SIG-M5 treated with dmso at 0.1 percent for 504 hours (cell line): ENCODE results near the gene PCLO.
"Not testable (repeated sequence)": the region's sequence is repeated elsewhere in the genome, so short reads cannot be mapped to it uniquely, and the experiment has no call there.

Experiments
- DNase-seq: peaks from one replicate; lab custom pipeline; 2025; ENCODE audit not compliant: unreplicated experiment; lab: John Stamatoyannopoulos, UW

PCLO gene

DNA sequence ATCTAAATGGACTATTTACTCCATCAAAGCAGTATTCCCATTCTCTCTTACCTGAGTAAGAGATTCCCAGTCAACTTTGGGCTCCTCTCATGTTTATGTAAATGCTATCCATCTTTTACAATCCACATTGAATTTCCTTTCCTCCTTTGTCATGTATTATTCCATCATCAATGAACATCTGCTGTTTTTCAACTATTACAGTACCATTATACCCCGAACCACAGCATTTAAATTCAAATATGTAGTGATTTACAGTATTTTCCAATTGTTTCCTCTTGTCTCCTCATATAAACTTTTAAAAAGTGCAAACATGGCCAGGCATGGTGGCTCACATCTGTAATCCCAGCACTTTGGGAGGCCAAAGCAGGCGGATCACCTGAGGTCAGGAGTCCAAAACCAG lies 20.3 kb downstream of the PCLO start:
- DNase-seq: no peak

DNA sequence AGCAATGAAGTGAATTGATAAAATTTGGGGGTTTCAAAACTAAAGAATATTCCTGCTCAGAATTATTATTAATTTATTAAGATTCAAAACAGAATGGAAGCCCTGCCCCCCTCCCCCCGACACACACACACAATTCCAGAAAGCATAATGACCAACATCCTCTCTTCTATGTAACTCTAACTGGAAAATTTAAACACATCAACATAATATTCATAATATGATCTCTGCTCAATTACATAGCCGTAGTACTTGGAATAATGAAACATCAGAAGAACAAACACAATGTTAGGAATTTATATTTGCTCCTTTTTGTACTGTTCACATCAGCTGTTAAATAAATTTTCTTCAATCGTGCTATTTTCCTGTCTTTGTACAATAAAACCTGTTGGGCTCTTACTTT lies 20.8 kb downstream of the PCLO start:
- DNase-seq: no peak

DNA sequence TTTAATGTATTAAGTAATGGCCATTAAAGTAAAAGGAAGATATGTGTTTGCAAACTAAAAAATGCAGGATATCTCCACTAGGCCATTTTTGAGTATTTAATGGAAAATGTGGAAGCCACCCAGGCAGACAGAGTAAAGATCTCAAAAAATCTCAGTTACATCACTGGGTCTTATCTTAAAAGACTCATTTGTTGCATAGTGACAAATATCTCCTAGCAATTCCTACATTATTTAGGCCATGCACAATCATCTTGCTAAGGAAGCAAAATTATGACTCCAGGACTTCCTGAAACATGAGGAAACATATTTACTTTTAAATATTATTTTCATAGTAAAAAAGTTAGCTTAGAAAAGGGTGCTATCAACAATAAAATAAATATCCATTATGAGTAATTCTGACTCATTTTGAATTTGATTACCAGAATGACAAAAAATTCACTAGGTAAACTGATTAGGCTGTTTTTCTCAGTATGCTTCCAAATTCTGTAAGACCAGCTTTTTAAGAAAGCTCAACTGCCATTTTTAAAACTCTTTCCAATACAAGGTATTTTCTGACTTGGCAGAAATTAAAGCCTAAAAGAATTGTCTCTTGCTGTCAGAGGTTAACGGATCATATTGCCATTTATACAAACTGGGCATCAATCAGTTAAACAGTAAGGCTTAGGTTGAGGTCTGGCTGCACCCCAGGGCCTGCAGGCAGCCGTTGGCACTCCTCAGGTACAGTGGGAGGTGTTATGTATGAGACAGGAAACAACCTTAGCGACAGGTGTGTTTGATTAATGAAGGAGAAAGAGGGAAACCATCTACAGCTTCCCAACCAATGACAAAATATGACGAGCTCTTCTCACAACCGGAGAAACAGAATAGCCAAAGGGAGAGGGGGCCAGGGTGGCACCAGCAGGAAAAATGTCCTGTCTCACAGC lies 31.8 kb downstream of the PCLO start:
- no peak for DNase-seq

DNA sequence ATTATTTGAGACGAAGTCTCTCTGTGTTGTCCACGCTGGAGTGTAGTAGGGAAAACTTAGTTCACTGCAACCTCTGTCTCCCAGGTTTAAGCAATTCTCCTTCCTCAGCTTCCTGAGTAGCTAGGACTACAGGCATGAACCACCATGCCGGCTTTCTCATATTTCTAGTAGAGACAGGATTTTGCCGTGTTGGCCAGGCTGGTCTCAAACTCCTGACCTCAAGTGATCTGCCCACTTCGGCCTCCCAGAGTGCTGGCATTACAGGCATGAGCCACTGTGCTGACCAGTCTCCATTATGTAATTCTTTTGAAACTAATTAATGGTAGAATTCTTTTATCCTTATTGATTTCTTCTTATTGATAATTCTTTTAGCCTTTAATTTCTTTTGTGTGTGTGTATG lies 32.5 kb downstream of the PCLO start:
- no peak for DNase-seq

DNA sequence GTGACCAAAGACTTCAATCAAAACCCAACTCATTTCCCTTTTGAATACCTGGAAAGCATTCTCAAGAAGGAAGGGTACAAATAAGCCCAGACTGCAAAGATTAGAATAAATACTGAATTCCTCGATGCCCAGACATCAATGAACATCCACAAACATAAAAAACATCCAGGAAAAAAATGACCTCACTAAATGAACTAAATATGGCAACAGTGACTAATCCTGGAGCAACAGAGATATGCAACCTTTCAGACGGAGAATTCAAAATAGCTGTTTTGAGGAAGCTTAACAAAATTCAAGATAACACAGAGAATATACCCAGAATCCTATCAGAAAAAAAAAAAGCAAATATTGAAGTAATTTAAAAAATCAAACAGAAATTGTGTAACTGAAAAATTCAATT lies 43.2 kb downstream of the PCLO start:
- no peak for DNase-seq

DNA sequence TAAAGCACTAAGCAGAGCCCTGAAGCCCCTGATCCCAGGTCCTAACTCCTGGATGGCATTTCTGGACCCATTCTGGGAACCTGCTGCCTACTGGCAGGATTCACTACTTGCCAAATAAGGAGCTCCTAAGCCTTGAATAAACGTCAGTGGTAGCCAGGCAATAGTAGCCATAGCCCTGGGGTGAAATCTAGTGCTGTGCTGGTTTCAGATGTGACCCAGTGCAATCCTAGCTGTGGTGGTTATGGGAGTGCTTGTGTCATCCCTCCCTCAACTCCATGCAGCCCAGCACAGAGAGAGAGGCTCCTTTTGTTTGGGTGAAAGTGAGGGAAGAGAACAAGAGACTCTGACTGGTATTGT lies 43.7 kb downstream of the PCLO start:
- peak; percentile 2 for DNase-seq

DNA sequence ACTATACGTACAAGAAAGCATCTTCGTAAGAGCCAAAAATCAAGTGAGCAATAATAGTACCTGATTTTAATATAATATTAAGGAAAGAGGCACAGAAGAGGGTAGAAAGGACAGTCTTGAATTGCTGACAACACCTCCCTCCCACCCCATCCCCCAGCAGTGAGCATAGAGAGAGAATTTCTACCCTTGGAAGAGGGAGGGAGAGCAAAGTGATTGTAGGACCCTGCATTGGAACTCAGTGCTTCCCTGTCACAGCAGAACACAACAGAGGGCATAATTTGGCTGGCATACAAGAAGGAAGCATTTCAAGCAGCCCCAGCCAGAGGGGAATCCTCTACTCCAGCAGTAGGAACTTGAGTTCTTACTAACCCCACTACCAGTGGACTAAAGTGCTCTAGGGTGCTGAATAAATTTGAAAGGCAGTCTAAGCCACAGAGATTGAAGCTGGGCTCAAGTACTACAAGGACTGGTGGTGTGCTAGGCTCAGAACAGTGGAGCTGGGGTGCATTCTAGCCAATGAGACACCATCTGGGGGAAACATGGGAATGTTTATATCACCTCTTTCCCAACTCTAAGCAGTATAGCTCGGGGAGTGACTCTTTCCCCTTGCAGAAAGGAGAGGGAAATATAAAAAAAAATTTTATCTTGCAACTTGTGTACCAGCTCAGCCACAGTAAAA lies 44.2 kb downstream of the PCLO start:
- DNase-seq: no peak

DNA sequence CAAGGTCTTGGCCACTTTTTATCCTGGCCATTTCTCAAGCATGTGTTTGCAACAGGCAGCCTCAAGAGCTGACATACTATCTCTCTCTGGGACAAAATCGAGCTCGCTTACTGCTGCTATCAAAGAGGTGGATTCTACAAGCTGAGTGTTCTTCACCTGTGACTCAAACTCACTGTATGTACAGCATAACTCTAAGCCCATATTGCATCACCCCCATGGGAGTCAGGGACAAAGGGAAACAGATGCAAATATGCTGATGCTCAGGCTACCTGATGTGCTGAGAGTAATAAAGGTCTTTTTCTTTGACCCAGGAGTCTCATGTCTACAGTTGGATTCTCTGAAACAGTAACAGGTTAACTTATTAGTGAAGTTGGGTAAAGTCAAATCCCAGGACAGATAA lies 45.2 kb downstream of the PCLO start:
- no peak for DNase-seq

DNA sequence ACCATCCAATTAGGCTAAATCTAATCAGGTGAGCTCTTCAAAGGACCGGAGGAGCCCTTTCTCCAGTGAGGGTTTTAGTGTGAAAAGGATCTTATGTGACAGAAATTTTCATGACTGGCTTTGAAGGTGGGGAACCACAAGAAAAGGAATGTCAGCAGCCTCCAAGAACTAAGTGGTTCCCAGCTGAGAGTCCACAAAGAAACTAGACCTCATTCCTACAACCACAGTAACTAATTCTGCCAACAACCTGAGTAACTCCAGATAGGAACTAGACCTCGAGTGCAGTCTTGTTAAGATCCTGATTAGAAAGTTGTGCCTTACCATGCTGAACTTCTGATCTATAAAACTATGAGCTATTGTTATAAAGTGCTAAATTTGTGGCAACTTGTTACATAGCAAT lies 51.3 kb downstream of the PCLO start:
- DNase-seq: no peak

DNA sequence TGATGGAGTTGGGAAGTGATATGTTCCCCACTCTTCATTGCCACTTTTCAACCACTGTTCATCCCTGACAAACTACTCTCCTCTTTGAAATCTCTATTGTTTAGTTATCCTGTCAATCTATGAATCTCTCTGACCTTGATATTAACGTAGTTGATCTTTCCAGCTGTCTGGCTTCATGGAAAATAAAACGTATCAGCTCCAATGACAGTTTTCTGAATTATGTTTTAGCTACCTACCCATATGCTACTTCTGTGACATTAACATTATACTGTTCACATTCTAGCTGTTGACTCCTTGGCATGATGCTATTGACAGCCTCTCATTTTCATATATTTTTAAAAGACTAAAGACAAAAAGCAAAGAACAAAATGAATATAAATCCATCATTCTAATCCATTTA lies 53.3 kb downstream of the PCLO start:
- DNase-seq: no peak

DNA sequence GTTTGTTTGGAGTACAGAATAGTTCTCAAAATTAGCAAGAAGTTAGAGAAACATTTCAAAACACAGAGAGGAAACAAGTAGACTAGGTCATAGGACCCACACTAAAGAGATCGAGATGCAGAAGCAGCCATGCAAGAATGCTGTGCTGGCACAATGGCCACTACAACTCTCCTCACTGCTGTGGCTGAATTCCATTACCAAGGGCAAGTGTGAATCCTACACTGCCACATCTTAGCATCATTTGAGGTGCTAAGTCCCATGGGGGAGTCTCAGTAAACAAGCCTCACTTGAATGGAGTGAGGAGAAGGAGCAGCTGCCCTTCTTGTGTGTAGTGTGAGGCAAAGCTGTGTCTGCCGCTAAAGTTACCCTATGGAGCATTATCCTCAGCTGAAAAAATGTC lies 56.7 kb downstream of the PCLO start:
- no peak for DNase-seq

DNA sequence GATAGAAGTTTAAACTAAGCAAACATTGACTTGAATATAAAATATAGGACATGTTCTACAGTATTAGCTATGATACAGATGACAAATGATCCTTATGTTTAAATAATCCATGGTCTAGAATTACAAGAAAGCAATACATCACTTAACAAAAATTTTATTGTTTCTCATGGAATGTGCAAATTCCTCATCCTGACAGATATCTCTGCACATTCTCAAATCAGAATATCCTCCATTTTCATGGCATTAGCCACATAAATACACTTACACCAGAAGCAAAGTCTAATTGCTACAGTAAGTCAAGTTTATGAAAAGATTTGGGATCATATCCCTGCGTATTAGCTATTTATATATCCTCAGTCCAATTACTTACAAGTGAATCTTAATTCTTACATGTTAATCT lies 57.6 kb downstream of the PCLO start:
- DNase-seq: no peak

DNA sequence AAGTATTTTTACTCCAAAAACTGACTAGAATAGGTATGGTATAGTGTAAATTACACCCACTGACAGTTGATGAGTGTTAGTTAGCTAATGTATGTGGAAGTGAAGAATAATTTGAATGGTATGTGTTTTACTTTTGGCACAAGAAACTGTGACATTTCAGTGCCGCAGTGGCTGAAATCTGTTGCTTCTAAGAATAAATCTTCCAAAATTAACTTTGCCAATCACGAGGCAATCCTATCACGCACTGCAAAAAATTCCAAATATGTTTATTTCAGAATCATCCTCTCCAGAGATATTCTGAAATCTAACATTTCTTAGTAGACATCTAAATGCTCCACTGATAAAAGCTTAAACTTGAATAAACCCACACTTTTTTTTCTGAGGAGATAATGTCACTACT lies 61.2 kb downstream of the PCLO start:
- DNase-seq: no peak

DNA sequence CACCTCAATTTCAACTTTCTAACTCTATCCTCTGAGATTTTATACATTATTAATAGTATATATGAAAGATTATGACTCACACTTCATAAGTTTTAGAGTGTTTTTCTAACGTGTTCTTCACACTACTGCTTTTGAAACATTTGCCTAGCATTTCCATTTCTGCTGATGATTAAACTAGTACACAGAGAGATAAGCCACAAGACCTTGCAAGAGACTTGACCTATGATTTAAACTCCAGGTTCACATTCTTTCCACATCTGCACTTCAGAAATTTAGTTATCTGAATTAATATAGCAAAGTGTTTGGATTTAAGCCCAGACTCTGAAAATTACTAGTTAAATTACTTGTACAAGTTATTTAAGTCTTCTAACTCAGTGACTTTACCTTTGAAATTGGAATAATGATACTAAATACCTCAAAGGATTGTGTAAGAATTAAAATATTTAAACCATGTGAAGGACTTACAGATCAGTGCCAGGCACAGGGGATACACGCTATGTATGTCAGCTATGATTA lies 66.6 kb downstream of the PCLO start:
- DNase-seq: no peak

DNA sequence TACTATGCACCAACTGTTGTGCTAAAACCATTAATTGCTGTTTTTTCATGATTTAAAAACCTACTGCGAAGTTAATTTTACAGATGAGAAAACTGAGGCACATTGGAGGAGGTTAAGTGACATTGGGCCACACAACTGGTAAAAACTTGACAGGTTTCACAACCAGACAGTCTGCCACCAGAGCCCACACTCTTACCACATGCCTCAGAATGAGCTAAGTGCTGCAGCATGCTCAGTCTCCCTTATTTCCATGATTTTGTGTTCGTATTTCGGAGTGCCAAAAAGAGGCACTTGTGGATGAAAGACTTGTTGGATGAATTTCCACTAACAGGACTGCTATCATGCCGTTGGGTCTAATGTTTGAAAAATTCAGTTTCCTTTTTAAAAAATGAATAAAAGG lies 77.4 kb downstream of the PCLO start:
- peak; percentile 25 for DNase-seq

DNA sequence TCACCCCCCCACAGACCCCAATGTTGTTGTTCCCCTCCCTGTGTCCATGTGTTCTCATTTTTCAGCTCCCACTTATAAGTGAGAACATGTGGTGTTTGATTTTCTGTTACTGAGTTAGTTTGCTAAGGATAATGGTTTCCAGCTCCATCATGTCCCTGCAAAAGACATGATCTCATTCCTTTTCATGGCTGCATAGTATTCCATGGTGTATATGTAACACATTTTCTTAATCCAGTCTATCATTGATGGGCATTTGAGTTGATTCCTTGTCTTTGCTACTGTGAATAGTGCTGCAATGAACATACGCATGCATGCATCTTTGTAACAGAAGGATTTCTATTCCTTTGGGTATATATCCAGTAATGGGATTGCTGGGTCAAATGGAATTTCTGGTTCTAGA lies 82.8 kb downstream of the PCLO start:
- DNase-seq: not testable (repeated sequence)

DNA sequence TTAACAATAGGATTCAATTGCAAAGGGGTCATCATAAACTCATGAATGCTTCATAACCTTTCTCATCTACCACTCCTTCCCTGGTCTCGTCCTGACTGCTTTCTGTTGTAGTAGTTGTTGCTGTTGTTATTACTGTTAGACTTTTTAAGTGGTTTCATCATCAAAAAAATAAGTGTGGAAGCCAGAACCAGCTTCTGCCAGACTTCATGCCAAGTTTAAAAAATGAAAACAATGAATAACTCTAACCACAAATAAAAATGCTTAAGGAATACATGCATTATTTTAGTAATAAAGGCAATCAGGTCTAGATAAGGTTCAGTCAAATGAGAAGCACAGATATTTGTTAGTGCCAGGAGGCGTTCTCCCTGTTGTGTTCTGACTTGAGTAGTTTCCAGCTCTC lies 85.4 kb downstream of the PCLO start:
- DNase-seq: no peak

DNA sequence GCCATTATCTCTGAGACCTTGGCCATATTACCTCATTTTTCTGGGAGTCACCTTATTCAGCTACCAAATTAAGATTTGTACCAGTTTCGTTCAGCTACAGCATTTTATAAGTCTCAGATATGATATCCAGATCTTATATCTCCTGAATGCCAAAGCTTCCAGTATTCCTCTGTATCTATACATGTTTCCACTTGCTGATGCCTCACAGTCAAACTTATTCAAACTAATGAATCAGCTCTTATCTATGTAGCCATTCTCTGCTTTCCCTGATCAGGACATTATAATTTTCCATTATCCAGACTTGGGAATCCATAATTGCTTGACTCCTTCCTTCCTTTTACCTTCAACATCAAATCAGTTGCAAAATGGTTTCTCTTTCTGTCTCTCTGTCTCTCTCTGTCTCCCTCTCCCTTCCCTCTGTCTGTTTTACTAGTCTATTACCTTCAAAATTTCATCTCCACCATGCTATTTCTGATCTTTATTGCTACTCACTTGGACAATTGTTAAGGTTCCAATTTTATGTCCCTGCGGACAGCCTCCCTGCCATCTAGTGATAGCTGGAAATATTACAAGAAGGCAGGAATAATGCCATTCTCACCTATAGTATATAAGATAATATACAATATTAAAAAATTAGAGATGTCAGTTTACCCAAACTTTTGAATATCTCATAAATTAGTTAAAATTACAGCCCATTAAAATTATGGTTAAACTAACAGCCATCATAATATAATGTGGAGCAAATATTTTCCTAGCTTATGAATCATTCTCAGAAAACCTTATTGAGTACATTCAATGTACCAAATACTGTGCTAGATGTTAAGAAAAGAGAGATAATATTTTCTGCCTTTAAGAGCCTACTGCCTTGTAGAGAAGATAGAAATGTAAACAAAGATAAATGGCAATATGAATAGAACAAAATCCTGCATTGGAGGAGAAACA lies 89.8 kb downstream of the PCLO start:
- no peak for DNase-seq

DNA sequence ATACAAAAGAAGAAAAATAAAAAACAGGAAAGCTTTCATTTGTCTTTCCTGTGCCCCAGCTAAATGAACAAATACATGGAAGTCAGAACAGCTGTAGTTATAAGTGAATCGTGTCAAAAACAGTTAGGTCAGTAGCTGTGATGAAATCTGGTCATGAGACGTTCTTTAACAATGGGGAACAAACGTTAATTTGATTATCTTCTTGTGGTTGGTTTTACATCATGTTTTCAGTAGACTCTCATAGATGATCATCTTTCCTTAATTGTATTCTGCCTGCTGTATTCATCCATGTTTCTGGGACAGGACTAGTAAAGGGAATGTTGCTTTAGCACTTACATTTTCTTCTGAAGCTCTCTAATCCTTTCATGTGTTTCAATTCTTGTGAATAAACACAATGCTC lies 97.0 kb downstream of the PCLO start:
- DNase-seq: peak; percentile 47

DNA sequence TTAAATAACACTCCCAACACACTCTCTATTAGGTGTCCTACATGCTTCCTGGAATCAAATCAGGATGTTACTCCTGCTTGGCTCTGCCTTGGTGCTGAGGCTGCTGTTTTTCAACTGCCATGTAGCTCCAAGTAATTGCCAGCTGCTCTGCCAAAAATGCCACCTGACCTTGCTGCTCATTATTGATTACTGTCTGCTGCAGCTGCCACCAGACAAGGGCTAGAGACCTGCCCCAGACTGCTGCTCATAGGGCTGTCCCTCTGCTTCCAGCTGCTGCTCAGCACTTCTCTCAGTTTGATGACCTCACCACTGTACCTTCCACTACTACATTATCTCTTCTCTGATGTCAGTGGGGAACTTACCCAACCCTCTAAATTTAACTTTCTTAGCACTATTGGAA lies 102.5 kb downstream of the PCLO start:
- no peak for DNase-seq

DNA sequence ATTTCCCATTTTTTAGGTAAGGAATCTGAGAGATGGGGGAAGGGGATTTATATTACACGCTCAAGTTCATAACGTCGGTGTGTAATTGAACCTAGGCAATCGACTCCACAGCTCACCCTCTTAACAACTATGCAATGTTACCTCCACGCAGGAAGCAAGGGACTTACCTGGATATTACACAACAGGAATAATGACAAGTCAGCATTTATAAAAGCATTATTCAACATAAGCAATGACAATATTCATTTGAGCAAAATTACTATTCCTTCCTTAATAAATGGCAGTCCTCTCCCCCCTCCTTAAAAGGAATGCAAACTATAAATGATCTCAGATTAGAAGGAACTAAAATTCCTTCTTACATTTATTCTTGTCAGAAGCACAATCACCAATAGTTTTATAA lies 104.0 kb downstream of the PCLO start:
- no peak for DNase-seq
